Stimulated activated naive CD8-positive, alpha-beta T cell treated with anti-CD3 and anti-CD28 coated beads, Interleukin-15, amount 100 ng/mL, for 72 hours (primary cell): ENCODE measurements around the gene POLR3GL.
A peak's percentile ranks its signal among the peaks of the same experiment; 100 is the strongest.

Experiments
- ATAC-seq: fragments of 150-1000 bp; cut with Tn5 transposase; 2 replicates; pipeline ENCODE4 v1.10.0; 2021; ENCODE audit warnings: mild to moderate bottlenecking, moderate library complexity
- DNase-seq, 2 donors: peaks; one replicate each; pipeline ENCODE4 v3.0.0; 2021 to 2022
- H3K27ac Mint-ChIP-seq, 2 donors: one replicate each; pipeline ENCODE4 v1.8.0; 2022; ENCODE audit warnings: mild to moderate bottlenecking in 2 of 2, mixed read lengths in 2 of 2, moderate library complexity in 2 of 2
- H3K27me3 Mint-ChIP-seq: one replicate; pipeline ENCODE4 v1.8.0; 2022; ENCODE audit warnings: mixed read lengths
- H3K4me1 Mint-ChIP-seq: one replicate; pipeline ENCODE4 v1.8.0; 2022; ENCODE audit warnings: mild to moderate bottlenecking, mixed read lengths
- H3K4me3 Mint-ChIP-seq, 2 donors: one replicate each; pipeline ENCODE4 v1.8.0; 2022; ENCODE audit warnings: mild to moderate bottlenecking in 2 of 2, mixed read lengths in 2 of 2, moderate library complexity in 1 of 2
- H3K9me3 Mint-ChIP-seq, 2 donors: one replicate each; pipeline ENCODE4 v1.8.0; 2022; ENCODE audit warnings: mixed read lengths in 2 of 2

The POLR3GL gene

GRCh38 chr1:145978471-145978853 lies 14.0 kb downstream of the POLR3GL start:
- no peaks in the 10 kb centered on the region for H3K27me3 Mint-ChIP-seq
- H3K9me3 Mint-ChIP-seq: no peaks in the 10 kb centered on the region
- DNase-seq (no peak), ATAC-seq (no peak)
- no peak overlapping the region for H3K27ac Mint-ChIP-seq
- H3K4me3 Mint-ChIP-seq: no peak overlapping the region
- peaks cover 18% of the 10 kb centered on the region for H3K4me1 Mint-ChIP-seq

- Mint-ChIP-seq H3K9me3 (no peaks in the 10 kb centered on the region), H3K4me1 (peaks cover 11% of the 10 kb centered on the region), H3K4me3 (no peak overlapping the region), H3K27me3 (no peaks in the 10 kb centered on the region), H3K27ac (no peak overlapping the region)
- DNase-seq (peak; percentile 78 to 91), ATAC-seq (peak; percentile 91)
Observed at GRCh38 chr1:145978854-145979745, 14.6 kb downstream of the POLR3GL start.

- no peak overlapping the region for H3K4me3 Mint-ChIP-seq
- peaks cover 4% of the 10 kb centered on the region for H3K4me1 Mint-ChIP-seq
- peak in 1 of 2 donors; percentile 47 for DNase-seq
- no peak overlapping the region for H3K27ac Mint-ChIP-seq
- no peaks in the 10 kb centered on the region for H3K9me3 Mint-ChIP-seq
- ATAC-seq: peak; percentile 18
- no peaks in the 10 kb centered on the region for H3K27me3 Mint-ChIP-seq
Observed at GRCh38 chr1:145979746-145980456, 15.4 kb downstream of the POLR3GL start.

- H3K4me1 Mint-ChIP-seq: no peaks in the 10 kb centered on the region
- H3K27ac Mint-ChIP-seq: peak overlapping the region in 1 of 2 donors; percentile 73
- peak overlapping the region in 1 of 2 donors; percentile 10 for H3K4me3 Mint-ChIP-seq
- H3K9me3 Mint-ChIP-seq: no peaks in the 10 kb centered on the region
- DNase-seq (no peak), ATAC-seq (no peak)
- no peaks in the 10 kb centered on the region for H3K27me3 Mint-ChIP-seq
Observed at GRCh38 chr1:145980457-145980994, 16.0 kb downstream of the POLR3GL start.

DNA sequence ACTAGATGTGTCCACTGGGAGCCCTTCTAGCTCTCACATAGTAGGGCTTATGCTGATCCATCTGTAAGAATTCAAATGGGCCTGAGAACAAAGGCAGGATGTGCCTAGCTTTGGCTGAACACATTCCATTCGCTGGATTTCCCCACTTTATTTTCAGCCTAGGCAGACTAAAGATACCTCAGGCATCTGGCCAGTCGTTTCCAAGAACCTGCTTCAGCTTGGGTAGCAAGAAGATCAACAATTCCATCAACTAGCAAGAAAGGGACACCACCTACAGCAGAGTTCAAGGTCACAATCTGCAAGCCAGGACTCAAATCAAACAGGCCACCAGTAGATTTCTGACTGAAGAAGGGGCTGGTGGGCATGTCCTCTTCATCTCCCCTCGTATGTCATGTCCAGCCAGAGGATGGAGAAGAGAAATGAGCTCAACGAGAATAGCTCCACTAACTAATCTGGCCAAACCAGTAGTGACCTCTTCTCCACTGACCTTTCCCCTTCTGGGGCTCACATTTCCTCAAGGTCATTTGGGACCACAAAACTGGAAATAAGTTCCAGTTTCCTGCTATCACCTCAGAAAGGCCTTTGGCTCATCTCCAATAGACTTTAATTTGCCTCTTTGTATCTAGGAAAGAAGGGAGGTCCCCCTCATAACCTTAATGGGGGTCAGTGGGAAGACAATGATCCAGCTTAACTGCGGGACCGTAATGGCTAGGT lies 17.7 kb downstream of the POLR3GL start:
- H3K4me3 Mint-ChIP-seq: peak overlapping the region; percentile 22 to 40
- no peaks in the 10 kb centered on the region for H3K4me1 Mint-ChIP-seq
- no peaks in the 10 kb centered on the region for H3K9me3 Mint-ChIP-seq
- H3K27me3 Mint-ChIP-seq: no peaks in the 10 kb centered on the region
- ATAC-seq (no peak), DNase-seq (no peak)
- peak overlapping the region; percentile 67 to 68 for H3K27ac Mint-ChIP-seq

GRCh38 chr1:145983206-145983675 lies 18.8 kb downstream of the POLR3GL start:
- ATAC-seq: no peak
- no peak for DNase-seq
- H3K27ac Mint-ChIP-seq: peak overlapping the region; percentile 7 to 38
- no peaks in the 10 kb centered on the region for H3K9me3 Mint-ChIP-seq
- H3K27me3 Mint-ChIP-seq: no peaks in the 10 kb centered on the region
- peaks cover 11% of the 10 kb centered on the region for H3K4me1 Mint-ChIP-seq
- no peak overlapping the region for H3K4me3 Mint-ChIP-seq

GRCh38 chr1:145983960-145984830 lies 19.7 kb downstream of the POLR3GL start:
- Mint-ChIP-seq H3K27ac (peak overlapping the region in 1 of 2 donors; percentile 52), H3K9me3 (no peaks in the 10 kb centered on the region), H3K4me1 (peaks cover 19% of the 10 kb centered on the region), H3K4me3 (peak overlapping the region; percentile 65 to 70), H3K27me3 (no peaks in the 10 kb centered on the region)
- no peak for ATAC-seq
- no peak for DNase-seq

DNA sequence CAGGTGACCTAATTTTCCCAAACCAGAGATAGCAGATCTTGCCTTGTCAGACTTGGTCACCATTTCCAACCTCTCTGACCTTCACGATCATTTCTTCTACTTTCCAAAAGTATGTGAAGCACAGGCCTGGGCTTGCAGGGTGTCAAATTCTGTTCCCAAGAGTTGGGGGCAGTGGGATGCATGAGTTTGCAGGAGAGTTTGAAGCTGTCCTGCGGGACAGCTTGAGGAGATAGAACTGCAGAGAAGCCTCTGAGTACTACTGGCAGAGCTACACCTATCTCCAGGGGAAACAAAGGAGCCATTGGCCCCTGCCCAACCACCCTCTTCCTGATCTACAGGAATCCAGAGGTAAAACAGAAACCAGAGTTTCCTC lies 20.6 kb downstream of the POLR3GL start:
- Mint-ChIP-seq H3K27ac (peak overlapping the region; percentile 77 to 89), H3K9me3 (no peaks in the 10 kb centered on the region), H3K4me3 (peak overlapping the region; percentile 65 to 70), H3K27me3 (no peaks in the 10 kb centered on the region), H3K4me1 (peaks cover 21% of the 10 kb centered on the region)
- no peak for ATAC-seq
- no peak for DNase-seq

GRCh38 chr1:145985502-145986439 lies 21.3 kb downstream of the POLR3GL start:
- no peak for ATAC-seq

GRCh38 chr1:145986551-145986950 lies 22.1 kb downstream of the POLR3GL start:
- Mint-ChIP-seq H3K27ac (no peak overlapping the region), H3K9me3 (no peaks in the 10 kb centered on the region), H3K27me3 (no peaks in the 10 kb centered on the region), H3K4me3 (no peak overlapping the region), H3K4me1 (peaks cover 35% of the 10 kb centered on the region)
- no peak for ATAC-seq
- no peak for DNase-seq

More at GRCh38 chr1:145985502-145986439, 21.3 kb downstream of the POLR3GL start:
- Mint-ChIP-seq H3K27ac (peak overlapping the region; percentile 77 to 89), H3K9me3 (no peaks in the 10 kb centered on the region), H3K27me3 (no peaks in the 10 kb centered on the region), H3K4me3 (peak overlapping the region; percentile 65 to 70), H3K4me1 (peaks cover 27% of the 10 kb centered on the region)
- no peak for DNase-seq

GRCh38 chr1:145987926-145988325 lies 23.4 kb downstream of the POLR3GL start:
- ATAC-seq (no peak), DNase-seq (no peak)
- H3K27ac Mint-ChIP-seq: no peak overlapping the region
- peaks cover 49% of the 10 kb centered on the region for H3K4me1 Mint-ChIP-seq
- H3K27me3 Mint-ChIP-seq: no peaks in the 10 kb centered on the region
- H3K4me3 Mint-ChIP-seq: no peak overlapping the region
- no peaks in the 10 kb centered on the region for H3K9me3 Mint-ChIP-seq

GRCh38 chr1:145988773-145989172 lies 24.3 kb downstream of the POLR3GL start:
- H3K27me3 Mint-ChIP-seq: no peaks in the 10 kb centered on the region
- ATAC-seq (peak; percentile 46), DNase-seq (no peak)
- H3K4me1 Mint-ChIP-seq: peaks cover 57% of the 10 kb centered on the region
- peak overlapping the region in 1 of 2 donors; percentile 1 for H3K4me3 Mint-ChIP-seq
- peak overlapping the region in 1 of 2 donors; percentile 37 for H3K27ac Mint-ChIP-seq
- no peaks in the 10 kb centered on the region for H3K9me3 Mint-ChIP-seq

DNA sequence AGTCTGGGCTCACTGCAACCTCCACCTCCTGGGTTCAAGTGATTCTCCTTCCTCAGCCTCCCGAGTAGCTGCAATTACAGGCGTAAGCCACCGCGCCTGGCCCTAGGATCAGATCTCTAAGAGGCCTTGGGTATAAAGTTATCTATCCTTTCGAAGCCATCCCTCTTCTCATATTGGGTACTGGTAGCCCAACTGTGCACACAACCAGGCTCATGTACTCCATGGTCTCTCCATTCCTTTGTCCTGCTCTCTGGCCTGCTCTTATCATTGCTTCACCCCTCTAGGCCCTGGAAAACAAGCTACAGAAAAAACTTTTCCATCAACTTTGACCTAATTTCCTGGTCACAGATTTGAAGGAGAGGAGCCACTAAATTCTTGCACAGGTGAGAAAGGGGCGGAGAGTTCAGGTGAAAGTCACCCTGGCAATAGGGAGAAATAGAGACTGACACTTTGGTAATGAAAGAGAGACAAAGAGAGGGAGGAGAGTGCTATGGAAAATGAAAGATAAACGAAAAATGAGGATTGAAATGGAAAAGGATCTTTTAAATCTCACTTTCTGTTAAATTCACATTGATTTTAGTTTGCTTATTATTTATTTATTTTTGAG lies 25.9 kb downstream of the POLR3GL start:
- Mint-ChIP-seq H3K27me3 (no peaks in the 10 kb centered on the region), H3K4me3 (no peak overlapping the region), H3K9me3 (no peaks in the 10 kb centered on the region), H3K27ac (peak overlapping the region in 1 of 2 donors; percentile 69), H3K4me1 (peaks cover 62% of the 10 kb centered on the region)
- DNase-seq (no peak), ATAC-seq (peak; percentile 11)
